ENCODE results near the gene TTC13.

The TTC13 gene

DNA sequence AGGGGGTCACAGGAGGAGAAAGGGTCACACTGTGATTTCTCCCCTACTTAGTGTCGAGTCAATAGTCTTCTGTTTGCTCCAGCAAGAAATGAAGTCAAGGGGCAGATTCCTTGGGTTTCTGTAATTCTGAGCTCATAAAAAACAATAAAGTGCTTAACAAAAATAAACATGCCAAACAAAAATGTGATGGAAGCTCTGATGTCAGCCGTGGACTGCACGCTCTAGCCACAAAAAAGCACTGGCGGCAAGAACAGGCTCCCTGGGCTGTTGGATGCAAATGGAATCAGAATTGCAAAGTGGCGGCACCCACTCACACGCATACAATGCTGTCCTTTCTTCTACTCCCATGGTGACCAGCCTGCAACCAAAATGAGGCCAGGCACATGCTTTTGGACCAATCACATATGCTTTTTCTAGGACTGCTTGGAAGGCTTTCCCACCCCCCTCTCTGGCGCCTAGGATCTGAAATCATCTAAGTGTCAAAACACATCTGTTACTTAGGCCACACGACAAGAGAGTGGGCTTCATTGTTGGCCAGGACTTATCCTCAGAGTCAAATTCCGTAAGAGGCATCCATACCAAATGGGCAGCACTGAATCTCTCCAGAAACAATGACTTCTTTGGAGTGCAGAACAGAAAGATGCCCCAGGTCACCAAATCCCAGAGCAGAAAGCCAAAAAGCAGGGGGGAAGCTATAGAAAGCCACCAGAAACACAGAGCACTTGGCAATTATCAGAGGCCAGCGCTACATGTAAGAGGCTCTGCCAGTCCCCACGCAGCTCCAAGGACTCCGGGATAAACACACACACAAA, 119.5 kb downstream of the TTC13 start:
- Mint-ChIP-seq H3K36me3 (ENCODE audit: insufficient read depth) (peaks cover 3% of the 10 kb centered on the region), H3K27ac (ENCODE audit: low read depth) (no peak overlapping the region), H3K27me3 (no peaks in the 10 kb centered on the region), H3K9me3 (no peaks in the 10 kb centered on the region), H3K4me3 (no peak overlapping the region), H3K4me1 (peaks cover 10% of the 10 kb centered on the region)
- ATAC-seq (replicated peaks; ENCODE audit: extremely low read depth, poor library complexity, severe bottlenecking) (no peak), DNase-seq (ENCODE audit: low spot score in 2 of 2) (no peak)

DNA sequence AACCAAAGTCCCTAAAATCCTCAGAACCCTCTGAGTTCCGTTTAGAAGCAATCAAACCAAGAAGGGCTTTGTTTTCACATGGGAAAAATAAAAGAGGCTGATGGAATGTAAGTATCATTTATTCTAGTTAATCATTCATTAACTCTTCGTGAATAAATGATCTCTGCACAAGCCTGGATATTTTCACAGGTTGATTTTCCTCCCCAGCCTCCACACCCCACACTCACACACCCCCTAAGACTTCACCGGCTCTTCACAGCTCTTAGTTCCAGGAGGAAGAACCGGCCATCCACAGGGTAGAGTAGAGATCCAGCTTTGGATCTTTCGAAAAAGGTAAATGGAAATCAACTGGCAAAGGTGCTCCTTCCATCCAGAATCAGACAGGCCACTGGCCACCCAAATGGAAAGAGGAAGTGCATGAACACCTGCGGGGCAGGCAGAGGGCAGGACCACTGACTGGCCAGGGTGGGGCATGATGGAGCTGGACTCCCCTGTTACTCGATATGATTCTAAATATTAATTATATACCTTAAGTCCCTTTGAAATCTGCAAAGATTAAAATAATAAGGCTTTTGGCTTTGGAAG, 120.3 kb downstream of the TTC13 start:
- no peaks in the 10 kb centered on the region for H3K27me3 Mint-ChIP-seq
- no peak for ATAC-seq (replicated peaks; ENCODE audit: extremely low read depth, poor library complexity, severe bottlenecking)
- H3K27ac Mint-ChIP-seq (ENCODE audit: low read depth): no peak overlapping the region
- H3K9me3 Mint-ChIP-seq: no peaks in the 10 kb centered on the region
- DNase-seq (ENCODE audit: low spot score in 2 of 2): no peak
- peaks cover 9% of the 10 kb centered on the region for H3K4me1 Mint-ChIP-seq
- peaks cover 3% of the 10 kb centered on the region for H3K36me3 Mint-ChIP-seq (ENCODE audit: insufficient read depth)
- H3K4me3 Mint-ChIP-seq: no peak overlapping the region

DNA sequence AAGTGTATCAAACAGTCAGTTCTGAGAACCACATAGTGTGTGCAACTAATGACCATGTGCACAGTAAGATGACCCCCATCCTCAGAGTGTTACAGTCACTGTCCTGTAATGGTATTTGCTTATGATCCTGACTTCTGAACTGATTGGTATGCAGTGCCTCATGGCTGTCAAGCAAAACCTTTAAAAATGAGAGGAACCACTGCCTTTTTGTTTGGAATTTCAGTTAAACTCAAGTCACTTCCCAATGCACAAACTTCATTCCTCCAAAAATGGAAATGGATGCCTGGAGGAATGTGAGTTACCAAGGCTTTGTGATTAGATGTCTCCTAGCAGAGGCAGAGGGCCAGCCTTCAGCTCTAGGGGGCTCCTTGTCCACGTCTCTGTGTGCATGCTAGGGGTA, 120.8 kb downstream of the TTC13 start:
- Mint-ChIP-seq H3K4me3 (no peak overlapping the region), H3K36me3 (ENCODE audit: insufficient read depth) (peaks cover 3% of the 10 kb centered on the region), H3K9me3 (no peaks in the 10 kb centered on the region), H3K4me1 (peaks cover 4% of the 10 kb centered on the region), H3K27me3 (no peaks in the 10 kb centered on the region), H3K27ac (ENCODE audit: low read depth) (no peak overlapping the region)
- no peak for ATAC-seq (replicated peaks; ENCODE audit: extremely low read depth, poor library complexity, severe bottlenecking)
- no peak for DNase-seq (ENCODE audit: low spot score in 2 of 2)

DNA sequence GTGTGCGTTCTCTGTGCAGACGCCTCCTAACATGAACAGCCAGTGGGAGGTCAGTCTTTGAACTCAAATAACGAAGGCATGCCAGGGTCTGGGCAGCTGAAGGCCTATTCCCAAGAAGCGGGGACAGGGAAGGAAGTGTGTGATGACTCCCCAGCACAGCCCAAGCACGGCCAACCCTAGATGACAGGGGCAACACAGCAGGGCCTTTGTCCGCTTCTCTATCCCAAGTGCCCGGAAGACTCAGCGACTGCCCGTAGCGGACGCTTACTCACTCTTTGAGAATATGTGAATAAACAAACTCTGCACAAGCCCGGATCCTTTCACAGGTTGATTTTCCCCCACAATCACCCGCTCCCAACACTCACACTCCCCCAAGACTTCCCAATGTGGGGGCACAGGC, 121.6 kb downstream of the TTC13 start:
- ATAC-seq (replicated peaks; ENCODE audit: extremely low read depth, poor library complexity, severe bottlenecking): no peak
- H3K27ac Mint-ChIP-seq (ENCODE audit: low read depth): no peak overlapping the region
- H3K36me3 Mint-ChIP-seq (ENCODE audit: insufficient read depth): peaks cover 3% of the 10 kb centered on the region
- no peaks in the 10 kb centered on the region for H3K4me1 Mint-ChIP-seq
- H3K27me3 Mint-ChIP-seq: no peaks in the 10 kb centered on the region
- no peaks in the 10 kb centered on the region for H3K9me3 Mint-ChIP-seq
- no peak overlapping the region for H3K4me3 Mint-ChIP-seq
- DNase-seq (ENCODE audit: low spot score in 2 of 2): no peak

Data from central memory CD8-positive, alpha-beta T cell (primary cell).